Islet of Langerhans (tissue), 1 donor: ENCODE data around the gene BMAL2.

Experiments
- FAIRE-seq: peaks from one replicate; lab custom pipeline; 2011; peaks lifted over from hg19 to GRCh38; lab: Jason Lieb, UNC

The BMAL2 gene, protein sequence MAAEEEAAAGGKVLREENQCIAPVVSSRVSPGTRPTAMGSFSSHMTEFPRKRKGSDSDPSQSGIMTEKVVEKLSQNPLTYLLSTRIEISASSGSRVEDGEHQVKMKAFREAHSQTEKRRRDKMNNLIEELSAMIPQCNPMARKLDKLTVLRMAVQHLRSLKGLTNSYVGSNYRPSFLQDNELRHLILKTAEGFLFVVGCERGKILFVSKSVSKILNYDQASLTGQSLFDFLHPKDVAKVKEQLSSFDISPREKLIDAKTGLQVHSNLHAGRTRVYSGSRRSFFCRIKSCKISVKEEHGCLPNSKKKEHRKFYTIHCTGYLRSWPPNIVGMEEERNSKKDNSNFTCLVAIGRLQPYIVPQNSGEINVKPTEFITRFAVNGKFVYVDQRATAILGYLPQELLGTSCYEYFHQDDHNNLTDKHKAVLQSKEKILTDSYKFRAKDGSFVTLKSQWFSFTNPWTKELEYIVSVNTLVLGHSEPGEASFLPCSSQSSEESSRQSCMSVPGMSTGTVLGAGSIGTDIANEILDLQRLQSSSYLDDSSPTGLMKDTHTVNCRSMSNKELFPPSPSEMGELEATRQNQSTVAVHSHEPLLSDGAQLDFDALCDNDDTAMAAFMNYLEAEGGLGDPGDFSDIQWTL

DNA sequence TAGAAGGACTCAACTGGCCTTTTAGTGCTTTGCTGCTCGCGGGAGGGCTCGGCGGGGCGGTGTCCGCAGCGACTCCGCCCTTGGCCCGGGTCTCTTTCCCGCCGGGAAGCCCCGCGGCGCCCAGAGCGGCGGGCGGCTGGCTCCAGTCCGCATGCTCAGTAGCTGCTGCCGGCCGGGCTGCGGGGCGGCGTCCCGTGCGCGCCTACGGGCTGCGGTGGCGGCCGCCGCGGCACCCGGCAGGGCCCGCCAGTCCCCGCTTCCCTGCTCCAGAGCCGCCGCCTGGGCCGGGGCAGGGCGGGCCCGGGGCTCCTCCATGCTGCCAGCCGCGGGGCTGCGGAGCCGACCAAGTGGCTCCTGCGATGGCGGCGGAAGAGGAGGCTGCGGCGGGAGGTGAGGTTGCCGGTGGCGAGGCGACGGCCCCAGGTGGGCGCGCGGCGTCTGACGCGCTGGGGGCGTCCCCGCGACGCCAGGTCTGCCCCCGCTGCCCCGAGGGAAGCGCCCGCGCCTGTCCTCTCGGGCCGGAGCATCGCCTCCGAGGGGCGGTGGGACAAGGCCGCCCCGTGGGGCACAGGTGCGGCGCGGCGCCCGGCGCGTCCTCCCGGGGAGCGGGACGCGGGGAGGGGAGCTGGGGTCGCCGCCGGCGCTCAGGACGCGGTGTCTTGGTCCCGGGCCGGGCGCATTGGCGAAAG, at the start of gene BMAL2:
Gene BMAL2, plus strand, starts transcription at position 123 of the 689 bp plus-strand sequence. Its CDS starts 237 bp downstream, at position 360.
- no peak for FAIRE-seq

DNA sequence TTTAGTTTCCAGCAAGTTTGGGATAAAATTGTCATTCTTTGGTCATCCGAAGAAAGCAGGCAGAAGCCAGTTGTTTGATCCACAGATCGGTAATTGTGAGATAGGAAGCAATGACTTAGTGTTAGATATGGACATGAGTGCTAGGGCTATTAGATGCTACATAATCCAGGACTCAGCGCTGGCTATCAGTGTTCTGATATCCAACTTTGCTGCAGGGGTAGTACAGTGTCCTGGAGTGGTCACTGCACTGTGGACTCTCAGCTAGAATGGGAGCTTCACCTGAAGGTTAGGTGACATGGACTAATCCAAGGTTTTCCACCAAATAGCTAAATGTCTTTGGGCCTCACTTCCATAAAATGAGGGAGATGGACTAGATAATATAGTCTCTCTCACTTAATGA, 48.6 kb upstream of the BMAL2 start:
- FAIRE-seq, result no peak

DNA sequence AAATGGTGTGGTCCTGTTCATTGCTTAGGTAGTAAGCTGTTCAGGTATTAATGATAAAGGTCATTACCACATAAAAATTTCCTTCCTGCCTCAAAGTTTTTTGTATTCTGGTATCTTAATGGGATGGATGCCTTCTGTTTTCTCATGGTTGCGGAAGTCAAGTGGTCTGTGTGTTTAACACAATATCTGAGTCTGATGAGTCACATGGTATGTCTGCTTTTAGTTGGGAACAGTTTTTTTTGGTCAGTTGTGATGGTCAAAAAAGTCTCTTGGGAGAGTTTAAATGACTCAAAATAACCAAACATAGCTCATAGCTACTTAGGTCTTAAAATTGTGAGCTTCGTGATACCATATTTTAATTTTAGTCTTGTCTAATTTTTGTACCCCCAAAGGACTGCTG, 47.9 kb upstream of the BMAL2 start:
- no peak for FAIRE-seq

DNA sequence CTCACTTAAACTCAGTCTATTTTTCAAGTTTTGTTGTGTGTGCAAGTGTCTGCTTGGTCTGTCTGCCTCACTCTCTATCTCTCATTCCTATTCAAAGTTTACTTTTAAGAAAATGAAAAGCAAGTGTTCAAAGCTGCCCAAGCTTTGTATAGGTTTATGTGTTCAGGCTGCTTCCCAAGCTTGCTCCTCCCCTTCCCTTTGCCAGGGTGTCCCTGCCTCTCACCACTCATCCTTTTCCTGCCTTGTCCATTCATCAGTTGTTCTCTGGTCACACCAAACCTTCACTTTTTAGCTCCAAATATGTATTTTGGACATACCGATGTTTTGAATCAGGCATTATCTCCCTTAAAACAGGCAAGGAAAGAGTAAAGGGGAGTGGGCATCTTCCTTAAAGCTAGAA, 47.2 kb upstream of the BMAL2 start:
- FAIRE-seq, result no peak

DNA sequence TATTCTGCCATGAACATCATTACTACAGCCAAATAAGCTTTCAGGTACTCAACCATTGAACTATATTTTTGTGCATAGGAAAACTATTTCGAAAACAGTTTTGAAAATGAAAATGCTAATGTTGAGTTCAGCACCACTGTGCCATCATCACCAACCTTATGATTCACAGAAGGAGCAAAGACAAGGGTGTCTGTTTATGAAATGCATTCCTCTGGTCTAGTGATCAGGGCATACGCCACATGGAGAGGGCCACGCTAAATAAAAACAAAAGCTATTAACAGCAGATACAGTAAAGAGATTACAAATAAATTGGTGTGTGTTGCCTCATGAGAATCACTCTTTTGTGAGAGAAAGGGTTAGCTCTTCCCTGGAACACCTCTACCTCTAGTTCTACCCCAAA, 43.2 kb upstream of the BMAL2 start:
- no peak for FAIRE-seq

DNA sequence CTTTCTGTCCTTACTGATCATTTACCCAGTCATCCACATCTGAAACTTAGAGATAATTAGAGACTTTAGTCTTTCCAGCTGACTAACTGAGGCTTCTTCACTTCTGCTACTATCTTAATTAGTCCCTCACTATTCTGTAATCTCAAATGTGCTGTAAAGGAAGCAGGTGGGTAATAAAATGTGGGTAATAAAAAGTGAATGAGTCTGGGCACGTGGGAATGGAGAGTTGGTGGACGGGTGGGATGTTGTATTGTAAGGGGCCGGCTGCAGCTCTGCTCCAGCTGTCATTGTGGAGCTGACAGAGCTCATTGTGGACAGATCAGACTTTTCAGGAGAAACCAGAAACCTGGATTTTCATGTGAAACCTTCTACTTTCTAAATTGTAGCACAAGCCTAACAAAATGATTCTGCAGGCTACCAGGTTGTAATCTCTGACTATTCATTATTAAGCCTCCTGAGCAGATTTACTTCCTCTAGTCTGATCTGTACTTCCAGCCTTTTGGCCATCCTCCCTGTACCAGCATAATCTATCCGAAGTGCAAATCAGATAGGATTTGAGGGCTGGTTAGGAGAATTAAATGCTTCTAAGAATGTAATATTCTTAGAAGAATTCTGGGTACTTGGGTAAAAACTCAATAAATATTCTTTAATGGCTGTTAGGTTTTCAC, 42.0 kb upstream of the BMAL2 start:
- FAIRE-seq, result no peak

DNA sequence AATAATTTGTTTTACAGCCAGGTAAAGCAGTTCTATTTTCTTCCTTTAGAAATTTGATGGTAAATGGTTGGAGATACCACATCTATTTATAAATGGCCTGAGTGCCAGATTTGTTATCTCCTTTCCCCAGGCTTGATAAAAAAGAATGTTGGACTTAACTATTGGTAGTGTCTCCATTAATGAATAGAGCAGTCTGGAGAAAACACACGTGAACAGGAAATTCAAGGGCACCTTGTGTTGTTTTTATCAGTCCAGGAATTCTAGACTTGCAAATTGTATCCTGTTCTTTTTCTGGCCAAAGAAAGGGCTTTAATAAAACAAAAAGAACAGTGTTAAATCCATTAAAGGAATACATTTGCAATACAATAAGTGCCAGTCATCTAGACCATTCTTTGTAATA, 40.8 kb upstream of the BMAL2 start:
- no peak for FAIRE-seq

DNA sequence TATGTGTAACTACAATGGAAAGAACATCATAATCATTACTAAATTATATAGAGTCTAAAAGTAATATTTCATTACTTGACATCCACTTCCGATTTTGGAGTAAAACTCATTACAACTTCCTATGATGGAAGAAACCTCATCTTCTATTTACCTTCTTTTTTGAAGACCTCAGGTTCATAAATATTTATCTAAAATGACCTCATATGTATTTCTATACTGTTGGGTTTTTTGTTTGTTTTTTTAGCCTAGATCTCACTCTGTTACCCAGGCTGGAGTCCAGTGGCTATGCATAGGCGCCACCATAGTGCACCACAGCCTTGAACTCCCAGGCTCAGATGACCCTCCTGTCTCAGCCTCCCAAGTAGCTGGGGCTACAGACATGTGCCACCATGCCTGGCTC, 39.9 kb upstream of the BMAL2 start:
- peak; percentile 88 for FAIRE-seq

DNA sequence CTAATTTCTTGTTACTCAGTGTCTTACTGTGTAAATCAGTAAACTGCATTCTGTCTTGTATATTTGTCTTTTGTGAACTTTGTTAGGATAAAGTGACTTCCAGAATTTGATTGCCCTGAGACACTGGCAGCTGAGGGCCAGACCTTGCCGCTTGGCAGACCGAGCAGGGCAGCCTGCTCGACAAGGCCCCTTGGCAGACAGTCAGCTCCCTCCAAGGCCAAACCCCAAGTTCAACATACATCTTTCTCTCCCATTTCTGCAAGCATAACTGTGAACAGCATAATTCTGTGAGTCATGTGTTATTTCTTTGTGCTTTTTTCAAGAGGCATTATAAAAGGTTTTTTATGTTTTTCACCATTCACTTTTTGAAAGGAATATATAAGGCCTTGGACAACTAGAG, 39.2 kb upstream of the BMAL2 start:
- no peak for FAIRE-seq

DNA sequence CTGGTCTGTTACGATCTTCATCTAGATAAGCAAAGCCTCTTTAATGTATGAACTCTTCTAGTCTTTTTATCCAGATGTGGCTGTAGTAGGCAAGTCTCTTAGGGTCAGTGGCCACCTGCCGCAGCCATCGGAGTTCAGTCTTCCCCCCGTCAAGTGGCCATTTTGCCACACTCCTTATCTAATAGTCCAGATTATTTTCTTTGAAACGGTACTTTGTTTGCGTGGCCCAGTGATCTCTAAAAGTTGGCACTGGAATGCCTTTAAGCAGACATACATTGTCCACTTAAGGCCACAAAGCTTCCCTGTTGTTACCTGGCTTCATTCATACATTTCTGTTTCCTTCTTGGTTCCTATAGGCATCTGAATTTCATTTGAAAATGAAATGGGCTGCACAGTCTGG, 36.0 kb upstream of the BMAL2 start:
- FAIRE-seq, result no peak

DNA sequence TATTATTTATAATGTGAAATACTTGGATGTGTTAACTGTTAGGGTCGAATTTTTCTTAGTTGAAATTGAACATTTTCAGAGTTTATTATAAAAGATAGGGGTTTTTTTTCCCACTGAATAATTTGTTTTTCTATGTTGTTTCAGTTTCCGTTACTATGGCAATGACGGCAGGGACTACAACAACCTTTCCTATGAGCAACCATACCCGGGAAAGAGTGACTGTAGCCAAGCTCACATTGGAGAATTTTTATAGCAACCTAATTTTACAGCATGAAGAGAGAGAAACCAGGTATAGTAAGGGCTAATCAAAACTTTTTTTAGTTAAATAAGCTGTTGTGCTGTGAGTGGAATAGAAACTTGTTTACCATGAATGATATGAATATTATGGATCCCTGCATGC, 35.1 kb upstream of the BMAL2 start:
- FAIRE-seq, result no peak

DNA sequence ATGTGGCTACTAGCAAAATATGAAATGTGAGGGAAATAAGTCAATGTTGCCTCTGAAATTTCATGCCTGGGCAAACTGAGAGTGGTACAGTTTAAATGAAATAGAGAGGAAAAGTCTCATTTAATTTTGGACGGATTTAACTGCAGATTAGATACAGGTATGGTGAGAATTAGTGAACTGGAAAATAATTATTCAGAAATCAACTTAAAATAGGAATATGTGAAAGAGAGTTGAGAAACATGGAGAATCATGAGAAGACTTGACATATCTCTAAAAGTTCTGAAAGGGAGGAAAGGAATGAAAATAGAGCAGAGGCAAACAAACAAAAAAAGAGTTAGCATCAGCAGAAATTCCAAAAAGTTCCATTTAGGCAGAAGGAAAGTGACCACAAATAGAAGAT, 33.5 kb upstream of the BMAL2 start:
- no peak for FAIRE-seq

DNA sequence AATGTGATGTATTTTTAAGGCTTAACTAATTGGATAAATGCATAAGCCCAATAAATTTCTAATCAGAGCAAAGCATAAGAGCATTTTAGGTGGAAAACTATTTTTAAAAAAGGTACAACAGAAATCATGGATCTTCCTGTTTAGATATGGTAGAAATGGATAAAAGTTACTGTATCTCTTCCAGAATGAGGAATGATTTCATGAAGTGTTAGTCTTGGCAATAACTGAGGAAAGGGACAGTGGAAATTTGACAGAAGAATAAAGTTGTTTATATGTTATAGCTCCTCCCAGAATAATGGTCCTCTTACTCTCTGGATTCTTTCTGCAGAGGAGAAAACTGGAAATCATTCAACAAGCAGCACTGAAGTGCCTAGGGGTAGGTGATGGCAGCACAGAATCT, 32.4 kb upstream of the BMAL2 start:
- FAIRE-seq, result no peak

DNA sequence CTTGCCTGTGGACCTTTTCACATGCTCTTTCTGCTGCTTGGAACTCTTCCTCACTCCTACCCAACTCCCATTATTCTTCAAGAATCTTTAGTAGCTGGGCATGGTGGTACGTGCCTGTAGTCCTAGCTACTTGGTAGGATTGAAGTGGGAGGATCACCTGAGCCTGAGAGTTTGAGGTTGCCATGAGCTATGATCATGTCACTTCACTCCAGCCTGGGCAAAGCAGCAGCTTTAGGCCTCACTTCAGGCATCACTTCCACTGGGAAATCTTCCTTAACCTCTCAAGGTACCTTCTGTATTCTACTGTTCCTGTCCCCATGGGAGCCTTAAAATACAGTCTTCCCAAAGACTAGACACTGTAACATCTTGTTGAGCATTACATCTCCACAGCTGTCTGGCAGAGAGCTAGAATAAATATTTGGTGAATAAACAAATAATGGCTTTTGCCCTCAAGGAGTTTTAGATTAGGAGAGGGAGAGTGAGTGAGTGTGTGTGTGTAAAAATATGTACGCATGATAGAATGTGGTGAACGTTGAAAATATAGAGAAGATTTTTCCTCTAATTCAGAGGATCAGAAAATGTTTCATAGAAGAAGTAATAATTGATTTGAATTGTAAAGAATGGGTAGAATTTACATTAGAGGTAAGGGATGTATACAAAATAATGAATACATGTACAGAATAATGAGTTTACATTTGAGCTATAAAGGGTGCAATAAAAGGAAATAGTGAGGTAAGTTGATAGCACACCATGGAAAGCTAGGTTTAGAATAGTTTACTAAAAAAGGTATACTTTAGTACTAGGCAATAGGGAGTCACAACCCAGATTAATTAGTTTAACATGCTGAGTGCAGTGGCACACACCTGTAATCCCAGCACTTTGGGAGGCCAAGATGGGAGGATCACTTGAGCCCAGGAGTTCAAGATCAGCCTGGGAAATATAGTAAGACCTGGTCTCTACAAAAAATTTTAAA, 29.2 kb upstream of the BMAL2 start:
- FAIRE-seq, result no peak

DNA sequence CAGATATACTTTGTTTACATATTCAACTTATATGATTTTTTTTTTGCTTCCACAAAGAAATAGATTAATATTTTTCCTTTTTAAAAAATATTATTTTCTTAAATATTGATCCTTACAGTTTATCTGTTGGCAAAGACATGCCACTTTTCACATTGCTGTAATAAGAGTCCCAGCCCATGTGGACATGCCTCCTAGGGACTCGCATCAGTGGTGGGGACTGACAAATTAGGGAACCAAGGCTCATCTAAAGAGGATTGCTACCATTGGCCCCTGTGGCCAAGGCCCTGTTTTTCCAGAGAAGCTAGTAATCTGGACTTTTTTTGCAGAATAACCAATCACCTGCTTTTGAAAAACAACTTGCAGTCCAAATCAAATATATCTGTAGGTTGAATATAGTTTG, 27.8 kb upstream of the BMAL2 start:
- no peak for FAIRE-seq

DNA sequence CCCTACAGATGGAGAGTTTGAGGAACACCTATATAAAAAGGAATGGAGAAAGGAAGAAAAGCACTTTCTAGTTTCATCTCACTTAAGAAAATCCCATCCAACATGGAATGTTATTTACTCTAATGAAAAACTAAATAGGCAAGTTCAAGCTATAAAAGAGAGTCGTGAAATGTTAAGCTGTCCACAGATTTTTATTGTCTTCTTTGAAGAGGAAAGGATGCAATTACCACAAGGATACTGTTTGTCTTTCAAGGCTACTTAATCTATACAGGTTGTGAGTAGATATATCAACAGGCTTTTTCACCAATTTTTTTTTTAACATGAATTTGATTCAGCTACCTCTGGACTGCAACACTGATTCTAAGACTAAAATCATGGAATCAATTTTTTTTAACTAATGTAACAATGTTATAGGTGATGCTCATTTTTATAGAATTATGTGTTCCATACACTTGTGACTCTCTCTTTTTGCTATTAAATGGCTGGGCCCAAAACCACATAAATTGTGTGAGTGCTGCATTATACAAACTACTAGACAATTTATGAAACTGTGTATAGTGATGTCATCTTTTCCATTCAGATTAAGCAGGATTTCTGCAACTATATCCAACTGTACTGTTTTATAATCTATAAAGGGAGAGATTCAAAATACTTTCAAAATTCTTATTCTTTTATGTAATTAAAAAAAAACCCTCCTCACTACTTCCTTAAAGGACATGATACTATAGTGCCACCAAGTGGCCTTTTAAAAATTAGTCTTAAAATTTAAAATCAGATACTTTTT, 26.8 kb upstream of the BMAL2 start:
- no peak for FAIRE-seq

DNA sequence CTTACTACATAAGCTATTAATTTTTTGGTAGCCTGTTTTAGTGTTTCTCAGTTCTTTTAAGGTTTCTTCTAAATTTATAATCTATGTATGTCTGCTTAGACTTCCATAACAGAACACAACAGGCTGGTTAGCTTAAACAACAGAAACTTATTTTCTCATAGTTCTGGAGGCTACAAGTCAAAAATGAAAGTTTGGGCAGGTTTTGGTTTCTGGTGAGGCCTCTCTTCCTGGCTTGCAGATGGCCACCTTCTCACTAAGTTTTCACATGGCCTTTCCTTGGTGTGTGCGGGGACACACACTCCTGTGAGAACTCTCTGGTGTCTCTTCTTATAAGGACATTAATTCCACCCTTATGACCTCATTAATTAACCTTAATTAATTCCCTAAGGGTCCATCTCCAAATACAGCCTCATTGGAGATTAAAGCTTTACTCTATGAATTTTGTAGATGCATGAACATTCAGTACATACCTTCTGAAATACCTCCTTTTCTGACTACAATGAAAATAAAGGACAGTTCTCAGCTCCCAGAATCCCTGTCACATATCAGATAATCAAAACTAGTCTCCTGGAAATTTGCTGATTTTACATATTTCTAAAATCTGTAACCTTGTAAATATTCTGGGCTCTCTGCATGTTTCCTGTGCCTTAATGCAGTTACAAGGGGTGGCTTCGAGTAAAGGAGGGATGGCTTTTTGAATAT, 23.2 kb upstream of the BMAL2 start:
- FAIRE-seq, result no peak

DNA sequence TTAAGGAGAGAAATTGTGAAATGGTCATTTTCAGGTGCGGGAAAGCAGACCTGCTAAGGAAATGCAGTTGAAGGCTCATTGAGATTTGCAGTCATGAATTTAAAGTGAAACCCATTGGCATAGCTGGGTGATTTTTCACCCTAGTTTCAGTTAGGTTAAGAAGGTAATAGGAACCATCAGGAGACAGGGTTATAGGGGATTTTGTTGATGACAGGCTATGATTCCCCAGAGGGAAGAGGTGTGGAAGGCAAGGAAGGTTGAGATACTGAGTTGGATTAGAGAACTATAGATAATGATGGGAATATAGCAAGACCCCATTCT, 22.7 kb upstream of the BMAL2 start:
- no peak for FAIRE-seq

DNA sequence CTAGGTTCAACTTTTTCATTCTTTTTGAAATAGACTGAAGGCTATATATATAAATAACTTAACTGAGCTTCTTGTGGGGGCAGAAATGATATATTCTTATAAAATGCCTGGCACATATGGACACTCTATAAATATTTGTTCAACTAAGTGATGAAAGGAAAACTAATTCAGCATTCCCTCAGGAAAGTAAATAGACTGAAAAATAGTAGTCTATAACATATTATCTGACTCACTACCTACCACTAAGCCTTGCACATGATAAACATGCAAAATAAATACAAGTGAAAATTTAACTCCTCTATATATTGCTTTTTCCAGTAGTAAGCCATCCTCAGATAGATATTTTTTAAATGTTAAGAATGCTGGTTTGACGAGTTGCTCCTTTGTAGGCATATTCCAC, 15.7 kb upstream of the BMAL2 start:
- peak; percentile 79 for FAIRE-seq

DNA sequence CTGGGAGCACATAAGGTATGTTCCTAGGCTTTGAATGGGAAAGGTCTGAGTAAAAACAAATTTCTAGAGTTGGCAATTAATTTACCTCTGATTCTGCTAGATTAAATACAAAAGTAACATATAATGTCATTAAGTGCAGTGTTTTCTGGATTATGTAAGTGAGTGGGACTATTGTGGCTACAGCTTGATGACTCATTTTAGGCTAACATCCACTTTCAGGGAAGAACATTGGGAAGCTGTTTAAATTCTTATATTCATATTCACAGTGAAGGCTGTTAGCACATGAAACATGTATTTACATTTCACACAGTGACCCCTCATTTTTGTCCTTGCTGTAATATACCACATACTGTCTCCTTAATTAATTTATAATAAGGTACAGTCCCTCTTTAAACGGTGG, 13.2 kb upstream of the BMAL2 start:
- no peak for FAIRE-seq
